ENCODE results near the gene LHX5.

The LHX5 gene

DNA sequence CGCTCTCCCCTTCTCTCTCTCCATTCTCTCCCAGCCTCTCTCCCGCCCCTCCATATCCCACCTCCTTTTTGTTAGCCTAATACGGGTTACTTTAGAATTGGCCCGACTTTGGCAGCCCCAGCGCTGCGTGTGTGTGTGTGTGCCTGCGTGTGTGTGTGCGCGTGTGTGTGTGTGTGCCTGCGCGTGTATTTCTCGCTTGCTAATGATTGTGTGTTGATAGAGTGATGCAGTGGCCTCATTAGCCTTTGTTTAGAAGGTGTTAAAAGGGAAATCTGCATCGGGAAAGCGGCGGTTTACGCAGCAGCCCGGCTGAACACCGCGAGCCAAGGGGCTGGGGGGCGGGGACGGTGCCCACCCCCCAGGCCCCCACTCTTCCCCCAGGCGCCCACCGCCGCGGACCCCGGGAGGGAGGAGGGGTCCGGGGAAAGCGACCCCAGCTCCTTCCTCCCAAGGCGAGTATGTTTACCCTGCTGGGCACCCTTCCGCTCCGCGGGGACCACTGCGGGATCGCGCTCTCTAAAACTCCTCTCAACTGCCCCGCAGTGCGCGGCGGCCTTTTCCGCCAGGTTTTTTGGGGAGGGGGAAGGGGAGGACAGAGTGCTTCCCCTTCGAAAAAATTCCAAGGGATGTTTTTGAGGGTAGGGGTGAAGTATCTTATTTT, 6.8 kb upstream of the LHX5 start:
- DNase-seq = no peak

DNA sequence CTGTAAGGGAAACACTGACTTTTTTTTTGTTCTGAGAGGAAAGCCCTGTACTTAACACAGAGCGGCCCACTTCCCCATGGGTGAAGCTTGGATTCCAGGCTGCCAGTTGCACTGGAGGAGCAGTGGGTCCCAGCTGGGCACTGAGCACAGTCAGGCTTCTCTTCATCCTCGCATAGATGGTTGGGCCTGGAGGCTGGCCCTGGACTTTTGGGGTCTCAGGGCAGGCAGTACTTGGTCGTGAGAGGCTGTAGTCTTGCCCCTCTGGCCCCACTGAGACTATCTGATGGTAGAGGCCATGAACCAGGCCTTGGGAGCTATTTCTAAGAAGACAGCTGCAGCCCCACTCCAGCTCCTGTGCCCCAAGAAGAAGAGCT, 6.2 kb upstream of the LHX5 start:
- no peak for DNase-seq

DNA sequence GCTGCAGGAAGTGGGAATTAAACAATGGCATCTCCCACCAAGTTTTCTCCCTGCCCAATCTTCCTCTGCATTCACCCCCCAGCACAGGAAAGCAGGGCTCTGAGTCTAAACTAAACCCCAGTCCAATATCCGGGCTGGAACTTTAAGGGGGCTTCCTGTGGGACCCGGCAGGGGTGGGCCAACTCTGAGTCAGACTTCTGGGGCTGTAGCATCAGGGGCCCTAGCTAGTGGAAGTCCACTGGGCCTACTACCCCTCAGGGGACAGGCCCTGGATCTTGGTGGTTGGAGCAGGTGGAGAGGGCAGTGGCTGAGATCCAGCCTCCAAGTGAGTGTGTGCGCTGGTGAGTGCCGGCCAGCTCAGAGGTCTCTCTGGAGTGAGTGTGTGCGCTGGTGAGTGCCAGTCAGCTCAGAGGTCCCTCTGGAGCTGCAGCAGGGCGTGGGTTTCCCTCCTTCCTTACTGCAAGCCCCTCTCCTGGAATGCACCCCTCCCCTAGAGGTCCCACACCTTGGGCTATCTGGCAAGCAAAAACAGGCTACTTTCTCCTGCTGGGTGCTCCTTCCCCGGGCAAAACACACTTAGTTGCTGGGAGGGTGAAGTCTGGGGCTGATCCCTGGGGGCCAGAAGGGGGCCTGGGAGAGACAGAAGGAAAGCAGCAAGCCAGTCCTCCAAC, 5.6 kb upstream of the LHX5 start:
- no peak for DNase-seq

DNA sequence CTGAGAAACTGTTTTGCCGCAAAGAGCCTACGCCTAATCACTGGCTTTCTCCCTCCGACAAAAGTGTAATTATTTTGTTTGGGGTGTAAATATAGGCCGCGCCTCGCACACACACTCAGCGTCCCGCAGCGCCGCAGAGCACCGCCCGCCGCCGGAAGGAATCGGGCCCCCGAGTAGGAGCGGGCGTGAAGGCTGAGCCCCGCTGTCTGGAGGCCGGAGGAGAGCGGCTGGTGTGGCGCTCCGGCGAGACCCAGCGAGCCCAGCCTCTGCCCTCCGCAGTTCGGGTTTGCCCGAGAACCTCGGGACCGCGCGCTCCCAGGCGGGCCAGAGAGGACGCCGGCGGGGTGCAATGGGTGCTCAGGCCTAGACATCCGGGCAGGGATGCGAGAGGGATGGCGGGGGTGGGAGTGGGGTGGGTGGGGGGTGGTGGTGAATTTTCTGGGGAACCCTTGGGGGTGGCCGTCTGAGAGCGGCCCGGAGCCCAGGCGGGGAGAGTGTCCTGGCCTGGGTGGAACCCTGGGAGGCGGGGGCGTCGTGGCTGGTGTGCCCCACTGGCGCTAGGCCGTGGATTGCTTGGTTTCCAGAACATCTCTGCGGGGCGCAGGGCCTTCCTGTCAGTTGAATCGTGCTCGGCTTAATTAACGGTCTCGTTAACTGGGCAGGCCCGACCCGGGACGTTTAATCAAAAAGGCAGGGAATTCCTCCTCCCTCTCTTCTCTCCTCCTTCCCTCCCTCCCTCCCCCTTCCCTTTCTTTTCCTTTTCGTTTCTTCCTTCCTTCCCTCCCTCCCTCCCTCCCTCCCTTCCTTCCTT, 4.7 kb upstream of the LHX5 start:
- no peak for DNase-seq

DNA sequence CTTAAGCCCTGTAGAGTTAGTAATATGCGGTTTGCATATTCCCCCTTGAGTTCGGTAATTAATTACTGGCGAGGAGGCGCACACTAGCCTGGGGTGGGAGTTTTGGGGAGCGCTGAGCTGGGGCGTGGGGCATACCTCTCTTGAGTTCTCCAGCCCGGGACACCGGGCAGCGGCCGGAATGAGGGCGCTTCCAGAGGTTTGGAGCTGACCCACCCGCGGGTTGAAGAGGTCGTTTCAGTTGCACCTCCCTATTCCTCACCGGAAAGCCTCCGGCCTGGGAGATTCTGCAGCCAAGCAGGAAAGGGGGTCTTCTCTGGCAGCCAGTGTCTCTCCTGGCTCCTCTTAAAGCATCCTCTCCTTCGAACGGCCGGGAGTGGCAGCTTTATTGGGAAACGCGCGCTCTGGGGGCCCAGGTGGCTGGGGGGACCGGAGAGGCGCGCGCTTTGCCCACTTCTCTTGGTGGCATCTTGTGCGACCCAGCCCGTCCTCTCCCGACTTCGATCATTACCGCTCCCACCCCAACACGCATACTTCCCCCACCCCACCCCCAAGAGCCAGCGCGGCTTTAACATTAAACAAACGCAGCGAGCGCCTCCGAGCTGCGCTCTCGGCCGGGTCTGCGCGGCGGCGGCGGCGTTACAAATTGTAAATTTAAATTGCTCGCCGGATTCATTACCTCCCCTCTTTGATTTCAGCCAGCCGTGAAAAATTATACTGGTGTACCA, 3.9 kb upstream of the LHX5 start:
- DNase-seq = no peak

DNA sequence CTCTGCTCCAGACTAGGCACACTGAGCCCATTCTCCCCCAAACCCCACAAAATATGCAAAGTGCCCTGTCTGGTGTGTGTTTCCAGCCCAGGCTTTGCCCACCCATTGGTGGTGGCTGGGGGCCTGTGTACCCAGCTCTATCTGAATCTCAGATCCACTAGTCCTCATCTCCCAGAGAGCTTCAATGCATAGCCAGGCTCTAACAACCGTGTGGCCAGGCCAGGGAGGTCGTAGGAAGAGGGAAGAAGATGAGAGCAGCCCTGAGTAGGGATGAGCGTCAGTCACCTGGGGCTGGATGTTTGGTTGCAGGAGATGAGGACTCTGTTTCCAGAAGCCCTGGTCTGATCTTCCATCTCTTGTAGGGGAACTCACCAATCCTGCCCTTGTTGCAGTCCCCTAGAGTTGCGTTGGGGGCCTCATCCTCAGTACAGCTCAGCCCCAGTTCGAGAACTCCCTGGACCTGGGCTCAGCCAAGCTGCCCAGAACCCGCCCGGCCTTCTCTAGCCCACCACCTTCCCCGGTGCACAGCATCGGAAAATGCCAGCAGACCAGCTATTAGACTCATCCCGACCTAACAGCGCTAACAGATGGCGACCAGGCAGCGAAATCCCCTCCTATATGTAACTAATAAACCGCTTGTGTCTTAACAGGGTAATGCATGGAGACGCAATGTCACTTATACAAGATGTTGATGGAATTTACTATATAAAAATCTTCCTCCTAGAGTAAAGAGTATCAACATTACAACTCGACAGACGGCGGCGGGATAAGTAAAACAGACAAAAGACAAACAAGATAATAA, 3.2 kb upstream of the LHX5 start:
- no peak for DNase-seq

DNA sequence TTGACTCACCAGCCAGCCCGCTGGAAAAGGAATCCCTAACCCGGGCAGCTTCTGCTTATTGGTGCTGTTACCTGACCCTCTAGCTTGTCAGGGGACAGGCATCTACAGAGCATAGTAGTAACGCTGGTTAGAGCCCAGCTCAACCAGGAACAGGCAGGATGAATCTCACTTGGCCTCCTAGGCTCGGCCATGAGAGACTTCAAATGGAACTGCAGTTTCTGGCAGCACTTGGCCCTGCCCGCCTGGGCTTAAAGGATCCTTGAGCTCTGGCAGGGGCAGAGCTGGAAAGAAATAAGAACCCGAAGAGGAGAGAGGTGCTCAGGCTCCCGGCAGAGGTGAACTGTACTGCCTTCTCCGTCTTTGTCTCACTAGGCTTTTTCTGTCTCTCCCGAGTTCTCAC, 2.3 kb upstream of the LHX5 start:
- DNase-seq = no peak

DNA sequence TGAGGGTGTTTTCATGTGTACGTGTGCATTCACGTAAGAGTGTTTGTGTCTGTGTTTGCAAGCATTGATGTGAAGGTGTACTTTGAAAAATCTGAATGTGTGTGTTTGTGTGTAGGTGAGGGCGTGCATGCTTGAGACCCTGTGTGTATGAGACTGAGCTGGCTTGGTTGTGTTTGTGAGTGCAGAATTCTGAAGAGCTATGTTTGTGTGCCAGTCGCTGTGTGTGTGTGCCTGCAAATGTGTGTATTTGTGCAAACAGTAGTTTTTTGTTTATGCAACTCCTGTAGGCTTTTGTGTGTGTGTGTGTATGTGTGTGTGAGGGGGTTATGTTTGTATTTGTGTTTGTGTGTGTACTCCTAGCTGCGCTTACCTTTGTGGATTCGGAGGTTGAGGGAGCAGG, 1.7 kb upstream of the LHX5 start:
- DNase-seq = no peak

DNA sequence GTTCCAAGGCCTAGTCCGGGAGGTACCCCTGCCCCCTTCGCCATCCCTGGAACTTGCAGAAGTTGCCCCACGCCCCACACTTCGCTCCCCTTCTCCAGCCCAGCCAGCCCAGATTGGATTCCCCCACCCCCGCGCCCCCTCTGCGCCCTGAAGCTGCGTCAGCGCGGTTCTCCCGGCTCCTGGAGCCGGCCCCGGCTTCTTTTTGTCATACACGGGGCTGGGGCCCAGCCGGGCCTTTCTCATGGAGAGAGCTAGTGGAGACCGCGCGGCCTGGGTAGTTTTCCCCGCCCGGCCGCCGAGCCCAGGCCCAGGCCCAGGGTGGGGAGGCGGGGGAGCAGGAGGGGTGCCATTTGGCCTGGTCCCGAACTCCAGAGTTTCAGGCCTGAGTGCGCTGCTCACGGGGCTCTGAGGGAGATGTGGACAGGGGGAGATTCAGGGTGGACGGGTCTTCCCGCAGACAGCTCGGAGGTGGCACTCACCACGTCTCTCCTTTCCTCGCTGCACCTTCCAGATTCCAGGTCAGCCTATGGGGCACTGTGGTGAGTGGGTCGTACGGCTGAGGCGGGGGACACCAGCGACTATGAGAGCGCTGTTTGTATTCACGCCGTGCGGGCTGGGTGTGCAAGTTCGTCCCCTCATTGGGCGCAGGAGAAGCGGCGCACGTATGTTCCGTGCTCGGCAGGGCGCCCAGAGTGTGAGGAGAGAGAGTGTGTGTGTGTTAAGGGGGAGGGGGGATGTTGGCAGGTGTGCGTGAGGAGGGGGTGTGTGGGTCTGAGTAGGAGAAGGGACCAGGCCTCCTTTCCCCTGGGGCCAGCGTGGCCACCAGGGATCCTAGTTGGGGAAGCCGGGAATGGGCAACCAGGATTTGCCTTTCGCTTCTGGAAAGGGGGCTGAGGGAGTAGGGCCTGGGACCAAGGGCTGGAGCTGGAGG, 785 bp upstream of the LHX5 start:
- no peak for DNase-seq

DNA sequence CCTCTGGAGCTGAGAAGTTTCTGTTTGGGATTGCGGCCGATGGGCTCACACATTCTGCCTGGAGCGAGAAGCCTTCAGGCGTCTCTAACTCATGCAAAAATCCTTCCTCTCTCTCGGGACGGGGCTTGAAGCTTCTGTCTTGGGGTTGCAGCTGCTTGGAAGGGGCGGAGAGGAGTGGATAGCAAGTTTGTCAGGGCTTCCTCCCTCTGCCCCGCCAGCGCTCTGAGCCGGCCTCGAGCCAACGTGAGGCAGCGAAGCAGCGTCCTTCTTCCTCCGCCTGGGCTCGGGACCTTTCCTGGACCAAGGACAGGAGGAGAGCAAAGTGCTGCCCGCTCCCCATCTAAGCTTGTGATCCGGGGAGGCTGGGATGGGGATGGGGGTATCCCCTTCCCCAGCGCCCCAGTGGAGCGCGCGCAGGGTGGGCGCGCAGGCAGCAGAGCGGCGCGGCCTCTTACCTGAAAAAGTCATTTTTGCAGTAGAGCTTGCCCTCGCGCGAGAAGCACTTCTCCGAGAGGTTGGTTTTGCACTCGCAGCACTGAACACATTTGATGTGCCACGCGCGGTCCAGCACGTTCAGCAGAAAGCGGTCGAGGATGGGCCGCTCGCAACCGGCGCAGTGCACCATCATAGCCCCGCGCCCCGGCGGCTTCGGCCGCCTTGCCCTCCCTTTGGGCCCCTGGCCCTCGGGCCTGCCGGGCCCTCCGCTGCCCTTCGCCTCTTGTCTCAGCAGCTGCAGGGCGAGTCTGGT, 626 bp downstream of the LHX5 start:
- DNase-seq = no peak

DNA sequence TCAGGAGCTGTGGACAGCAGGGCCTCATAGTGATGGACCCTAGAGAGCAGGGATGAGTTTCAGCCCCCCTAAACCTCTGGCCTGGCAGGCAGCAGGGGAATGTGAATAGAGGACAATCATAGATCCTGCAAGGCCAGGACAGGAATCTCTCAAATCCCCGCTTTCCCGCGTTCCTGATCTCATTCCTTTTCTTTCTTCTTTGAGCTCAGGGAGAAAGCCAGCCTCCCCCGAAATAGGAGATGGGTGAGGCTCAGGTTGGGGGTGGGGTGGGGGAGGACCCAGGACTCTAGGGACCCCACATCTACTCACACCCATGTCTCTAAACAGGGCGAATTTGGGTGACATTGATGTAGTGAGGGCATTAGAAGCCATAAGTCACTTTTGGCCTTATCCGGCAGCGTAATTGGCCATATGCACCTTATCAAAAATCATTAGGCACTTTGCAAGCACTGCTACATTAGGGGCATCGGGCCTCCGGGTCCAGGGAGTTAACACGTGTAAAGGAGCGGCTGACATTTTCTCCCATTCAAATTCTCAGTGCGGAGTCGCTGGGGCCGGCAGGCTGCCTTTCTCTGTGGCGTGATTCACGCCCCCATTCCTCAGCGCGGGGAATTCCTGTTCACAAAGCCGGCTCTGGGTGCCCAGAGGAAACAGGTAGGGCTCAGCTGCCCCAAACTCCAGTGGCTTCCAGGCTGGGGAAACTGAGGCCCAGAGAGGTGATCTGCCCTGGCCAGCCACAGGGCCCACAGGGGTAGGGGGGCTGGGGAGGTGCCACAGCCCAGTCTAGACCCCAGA, 1.5 kb downstream of the LHX5 start:
- no peak for DNase-seq

DNA sequence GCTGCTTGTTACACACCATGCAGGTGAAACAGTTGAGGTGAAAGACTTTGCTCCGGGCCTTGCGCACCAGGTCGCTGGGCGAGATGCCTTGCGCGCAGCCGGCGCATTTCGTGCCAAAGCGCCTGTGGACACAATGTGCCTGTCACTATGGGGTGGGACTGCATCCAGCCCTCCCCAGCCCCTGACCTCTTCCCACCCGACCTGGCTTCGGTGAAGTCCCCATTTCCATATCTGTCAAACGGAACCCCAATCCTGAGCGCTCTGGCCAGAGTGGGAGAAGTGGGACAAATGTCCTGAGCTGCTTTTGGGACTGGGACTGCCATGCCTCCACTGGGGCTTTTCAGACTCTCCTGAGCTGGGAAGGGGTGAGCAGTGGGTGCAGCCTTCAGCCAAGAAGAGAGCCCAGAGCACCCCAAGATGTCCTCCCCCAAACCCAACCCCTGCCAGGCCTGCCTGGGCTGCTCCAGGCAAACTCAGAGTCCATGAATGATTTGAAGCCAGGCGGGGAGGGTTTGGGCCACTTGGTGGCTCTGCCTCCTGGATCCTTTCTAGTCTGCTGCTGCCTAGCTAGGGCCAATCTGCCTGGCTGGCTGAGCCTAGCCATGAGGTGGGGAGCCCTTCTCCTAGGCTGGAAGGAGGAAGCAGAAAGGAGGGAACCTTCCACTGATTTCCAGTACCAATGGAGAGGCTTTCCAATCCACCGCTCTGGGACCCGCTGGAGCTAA, 2.3 kb downstream of the LHX5 start:
- DNase-seq = no peak

DNA sequence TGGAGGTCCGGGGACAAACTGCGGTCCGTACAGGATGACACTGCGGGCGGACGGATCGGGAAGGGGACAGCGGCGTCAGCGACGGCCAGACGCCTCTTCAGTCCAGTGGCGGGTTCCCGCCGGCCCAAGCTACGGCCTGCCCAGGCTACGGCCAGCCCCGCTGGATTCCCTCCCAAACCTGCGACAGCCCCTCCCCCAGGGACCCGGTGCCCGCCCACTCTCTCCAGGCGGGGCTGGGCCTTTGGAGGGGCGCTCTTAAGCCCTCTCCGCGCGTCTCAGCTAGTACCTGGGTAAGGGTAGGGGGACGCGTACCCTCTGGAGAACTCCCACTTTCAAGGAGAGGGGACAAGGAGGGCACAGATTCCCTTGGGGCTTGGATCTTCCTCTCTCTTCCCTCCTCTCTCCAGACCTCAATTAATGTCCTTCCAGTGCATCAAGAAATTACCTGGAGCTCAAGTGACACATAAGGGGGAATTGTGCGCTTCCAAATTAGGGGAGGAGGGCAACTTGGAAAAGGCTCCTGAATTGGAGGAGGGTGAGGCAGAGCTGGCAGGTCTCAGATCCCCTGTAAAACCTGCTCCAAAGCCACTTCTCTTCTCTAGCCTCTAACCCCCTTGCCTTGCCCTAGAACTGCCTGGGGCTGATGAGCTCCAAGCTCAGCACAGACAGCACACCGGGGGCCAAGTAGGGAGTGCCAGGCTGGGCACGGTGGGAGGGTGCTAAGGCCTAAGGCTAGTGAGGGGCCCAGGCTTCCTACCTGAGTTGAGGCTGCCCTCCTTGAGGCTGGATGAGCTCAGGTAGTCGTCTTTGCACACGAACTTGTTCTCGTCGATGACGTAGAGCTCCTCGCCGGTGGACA, 3.1 kb downstream of the LHX5 start:
- DNase-seq = no peak

DNA sequence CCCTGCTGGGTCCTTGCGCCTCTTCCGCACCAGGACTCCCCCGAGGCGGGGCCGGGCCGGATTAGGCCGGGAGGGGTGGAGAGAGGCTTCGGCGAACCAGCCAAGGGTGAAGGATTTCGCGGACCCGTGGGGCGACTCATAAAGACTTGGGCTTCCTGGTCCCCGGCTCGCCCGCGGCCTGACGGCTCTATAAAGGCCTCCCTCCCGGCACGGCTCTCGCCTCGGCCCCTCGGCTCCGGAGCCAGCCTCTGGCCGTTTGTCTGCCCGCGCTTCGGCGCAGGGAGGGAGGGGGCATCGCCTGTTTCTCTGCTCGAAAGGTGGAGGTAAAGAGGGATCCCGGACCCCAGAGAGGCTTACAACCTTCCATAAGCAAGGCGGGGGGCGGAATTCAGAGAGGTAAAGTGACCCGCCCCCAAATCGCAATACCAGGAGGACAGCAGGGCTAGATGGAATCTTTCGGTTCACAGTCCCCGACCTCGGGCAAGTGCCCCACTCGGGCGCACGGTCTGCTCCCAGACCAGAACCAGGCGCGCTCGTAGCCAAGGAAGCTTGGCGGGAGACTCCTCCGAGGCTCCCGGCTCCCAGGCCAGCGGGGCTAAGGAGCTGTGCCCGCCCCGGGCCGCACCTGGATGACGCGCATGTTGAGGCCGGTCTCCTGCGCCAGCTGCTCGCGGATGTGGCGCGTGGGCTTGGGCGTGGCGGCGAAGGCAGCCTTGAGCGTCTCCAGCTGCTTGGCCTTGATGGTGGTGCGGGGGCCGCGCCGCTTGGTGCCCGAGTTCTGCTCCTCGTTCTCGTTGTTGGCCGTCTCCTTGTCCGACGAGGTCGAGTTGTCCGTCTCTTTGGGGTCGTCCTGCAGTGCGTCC, 3.9 kb downstream of the LHX5 start:
- DNase-seq = no peak

DNA sequence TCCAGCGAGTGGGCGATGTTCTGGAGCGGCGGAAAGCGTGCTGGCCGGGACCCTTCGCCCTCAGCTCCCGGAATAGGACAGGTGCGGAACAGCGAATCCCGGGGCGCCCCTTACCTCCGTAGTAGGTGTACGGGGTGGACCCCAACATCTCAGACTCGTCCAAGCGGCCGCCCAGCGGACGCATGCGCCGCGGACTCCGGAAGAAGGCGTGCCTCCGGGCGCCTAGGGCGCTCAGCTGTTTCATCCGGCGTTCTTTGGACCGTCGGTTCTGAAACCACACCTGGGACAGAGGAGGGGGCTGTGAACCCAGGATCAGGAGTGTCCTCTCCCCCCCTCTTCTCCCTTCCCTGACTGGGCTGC, 4.5 kb downstream of the LHX5 start:
- DNase-seq = no peak

Data from hypothalamus (tissue), 51 donors.